ENCODE results near the gene CALY.

CALY gene

DNA sequence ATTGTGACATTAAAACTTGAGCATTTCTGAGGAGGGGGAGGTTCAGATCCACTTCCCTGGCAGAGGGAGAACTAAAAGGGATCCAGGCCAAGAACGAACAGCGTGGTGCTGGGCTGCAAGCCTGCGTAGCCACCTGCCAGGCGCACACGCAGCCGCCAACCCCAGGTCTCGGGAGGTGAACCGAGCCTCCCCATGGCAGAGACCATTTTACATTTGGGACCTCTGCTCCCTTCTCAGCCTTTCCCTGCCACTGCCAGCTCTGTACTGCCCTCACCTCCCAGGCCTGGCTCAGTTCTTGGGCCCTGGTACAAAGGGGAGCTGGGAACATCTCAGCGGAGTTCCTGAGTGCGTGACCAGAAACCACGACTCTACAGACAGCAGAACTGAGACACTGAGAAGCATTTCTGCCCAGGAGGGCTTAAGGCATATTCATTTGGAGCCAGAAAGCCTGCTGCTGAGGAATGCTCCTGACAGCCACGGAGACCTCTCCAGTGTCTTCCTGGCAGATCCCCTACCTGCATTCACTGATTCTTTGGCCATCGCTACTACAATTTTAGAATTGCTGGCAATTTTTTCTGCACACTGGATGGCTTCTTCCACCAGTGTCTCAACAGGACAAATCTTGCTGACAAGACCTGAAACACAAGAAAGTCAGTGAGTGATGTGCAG is 28.9 kb upstream of the CALY start:
- no peak for DNase-seq

- no peak for DNase-seq
These were observed 28.1 kb upstream of the CALY start for GRCh38 chr10:133364645-133365431.

DNA sequence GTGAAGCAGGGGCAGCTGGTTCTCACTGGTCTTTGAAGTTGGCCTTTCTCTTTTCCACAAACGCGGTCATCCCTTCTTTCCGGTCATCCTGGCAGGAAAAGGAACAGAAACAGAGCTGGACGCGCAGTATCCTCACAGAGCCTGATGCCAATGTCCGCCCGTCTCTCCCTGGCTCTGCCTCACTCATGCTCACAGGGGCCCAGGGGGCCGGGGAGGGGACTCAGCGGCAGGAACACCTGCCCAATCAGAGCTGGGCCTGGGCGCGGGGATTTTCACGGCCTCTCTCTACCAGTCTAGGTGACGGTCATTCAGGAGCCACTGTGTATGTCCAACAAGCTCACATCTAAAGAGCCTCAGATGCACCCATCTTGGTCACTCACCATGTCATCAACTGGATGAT is 26.1 kb upstream of the CALY start:
- DNase-seq, result no peak

- DNase-seq, result no peak
These were observed 25.2 kb upstream of the CALY start for GRCh38 chr10:133361773-133362441.

DNA sequence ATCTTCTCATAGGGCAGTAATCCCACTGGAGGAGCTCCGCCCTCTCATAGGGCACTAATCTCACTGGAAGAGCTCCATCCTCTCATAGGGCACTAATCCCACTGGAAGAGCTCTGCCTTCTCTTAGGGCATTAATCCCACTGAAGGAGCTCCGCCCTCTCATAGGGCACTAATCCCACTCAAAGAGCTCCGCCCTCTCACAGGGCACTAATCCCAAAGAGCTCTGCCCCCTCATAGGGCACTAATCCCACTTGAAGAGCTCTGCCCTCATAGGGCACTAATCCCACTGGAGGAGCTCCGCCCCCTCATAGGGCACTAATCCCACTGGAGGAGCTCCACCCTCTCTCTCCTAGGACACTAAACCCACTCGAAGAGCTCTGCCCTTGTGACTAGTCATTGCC is 24.5 kb upstream of the CALY start:
- DNase-seq, result no peak

GRCh38 chr10:133359972-133360610 is 23.4 kb upstream of the CALY start:
- no peak for DNase-seq

GRCh38 chr10:133359554-133359971 is 22.9 kb upstream of the CALY start:
- DNase-seq, result no peak

GRCh38 chr10:133358925-133359310 is 22.2 kb upstream of the CALY start:
- DNase-seq, result no peak

DNA sequence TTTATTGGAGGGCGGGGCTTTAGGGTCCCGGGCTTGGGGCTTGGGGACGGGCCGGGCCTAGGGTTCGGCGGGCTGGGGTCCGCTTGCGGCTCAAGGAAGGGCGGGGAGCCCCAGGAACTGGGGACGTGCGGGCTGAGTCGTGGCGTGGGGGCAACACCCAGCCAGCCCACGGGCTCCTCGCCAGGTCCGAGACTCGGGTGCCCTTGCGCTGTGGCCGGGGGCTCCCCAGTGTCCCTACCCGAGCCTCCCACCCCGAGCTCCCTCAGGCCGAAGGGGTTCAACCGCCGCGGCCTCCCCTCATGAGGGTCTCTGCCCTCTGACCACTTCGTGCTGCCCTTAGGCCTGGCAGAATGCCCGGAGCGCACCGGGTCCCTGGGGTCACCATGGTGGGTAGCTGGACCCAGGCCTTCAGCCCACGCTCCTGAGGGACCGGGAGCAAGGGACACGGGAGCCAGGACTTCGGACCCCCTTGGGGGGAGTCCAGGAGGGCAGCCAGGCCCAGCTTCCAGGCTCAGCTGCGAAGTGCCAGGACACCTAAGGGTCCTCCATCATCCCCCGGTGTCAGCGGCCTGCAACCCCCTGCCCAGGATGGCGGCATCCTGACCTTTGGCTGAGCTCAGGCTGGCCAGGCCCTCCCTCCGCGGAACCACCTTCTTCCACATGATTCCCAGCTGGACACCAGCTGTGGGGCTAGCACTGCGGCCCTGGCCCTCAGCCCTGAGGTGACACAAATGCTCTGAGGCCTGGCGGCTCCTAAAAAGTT is 21.6 kb upstream of the CALY start:
- DNase-seq, result no peak

DNA sequence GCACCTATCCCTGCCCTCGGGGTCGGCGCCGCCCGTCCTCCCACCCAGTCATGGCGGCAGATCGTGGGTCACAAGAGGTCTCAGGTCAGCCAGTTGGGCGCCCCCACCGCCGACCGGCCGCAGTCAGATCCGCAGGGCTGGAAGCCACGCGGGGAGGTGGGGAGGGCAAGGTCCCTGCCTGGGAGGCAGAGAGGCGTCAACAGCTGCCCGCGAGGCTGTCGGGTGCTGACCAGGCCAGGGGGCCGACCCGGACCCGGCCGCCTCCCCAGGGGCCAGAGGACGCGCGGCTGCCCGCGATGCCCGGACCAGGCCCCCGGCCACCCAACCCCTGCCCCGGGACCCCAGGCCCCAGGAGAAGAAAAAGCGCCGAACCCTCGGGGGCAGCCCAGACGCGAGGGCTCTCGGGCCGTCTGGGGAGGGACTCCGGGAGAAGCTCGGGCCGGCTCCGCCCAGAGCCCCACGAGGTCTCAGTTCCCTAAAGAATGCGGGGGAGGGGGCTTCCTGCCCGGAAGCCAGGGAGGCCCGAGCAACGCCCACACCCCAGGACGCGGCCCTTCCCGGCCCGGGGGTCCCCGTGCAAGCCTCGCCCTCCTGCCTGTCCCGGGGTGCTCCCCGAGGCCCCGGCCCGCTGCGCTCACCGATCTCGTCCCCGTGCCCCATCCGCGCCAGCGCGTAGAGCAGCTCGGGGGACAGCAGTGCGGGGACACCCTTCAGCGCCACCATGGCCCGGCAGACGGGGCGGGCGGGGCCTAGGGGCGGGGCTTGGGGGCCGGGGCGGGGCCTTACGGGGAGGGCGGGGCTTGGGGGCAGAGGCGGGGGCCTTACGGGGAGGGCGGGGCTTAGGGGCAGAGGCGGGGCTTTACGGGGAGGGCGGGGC is 20.8 kb upstream of the CALY start, which contains the start of gene FUOM:
Gene FUOM, minus strand, starts transcription at position 735 of the 877 bp plus-strand sequence. Its CDS starts 12 bp downstream, at position 723.
- DNase-seq, result peak; percentile 61

DNA sequence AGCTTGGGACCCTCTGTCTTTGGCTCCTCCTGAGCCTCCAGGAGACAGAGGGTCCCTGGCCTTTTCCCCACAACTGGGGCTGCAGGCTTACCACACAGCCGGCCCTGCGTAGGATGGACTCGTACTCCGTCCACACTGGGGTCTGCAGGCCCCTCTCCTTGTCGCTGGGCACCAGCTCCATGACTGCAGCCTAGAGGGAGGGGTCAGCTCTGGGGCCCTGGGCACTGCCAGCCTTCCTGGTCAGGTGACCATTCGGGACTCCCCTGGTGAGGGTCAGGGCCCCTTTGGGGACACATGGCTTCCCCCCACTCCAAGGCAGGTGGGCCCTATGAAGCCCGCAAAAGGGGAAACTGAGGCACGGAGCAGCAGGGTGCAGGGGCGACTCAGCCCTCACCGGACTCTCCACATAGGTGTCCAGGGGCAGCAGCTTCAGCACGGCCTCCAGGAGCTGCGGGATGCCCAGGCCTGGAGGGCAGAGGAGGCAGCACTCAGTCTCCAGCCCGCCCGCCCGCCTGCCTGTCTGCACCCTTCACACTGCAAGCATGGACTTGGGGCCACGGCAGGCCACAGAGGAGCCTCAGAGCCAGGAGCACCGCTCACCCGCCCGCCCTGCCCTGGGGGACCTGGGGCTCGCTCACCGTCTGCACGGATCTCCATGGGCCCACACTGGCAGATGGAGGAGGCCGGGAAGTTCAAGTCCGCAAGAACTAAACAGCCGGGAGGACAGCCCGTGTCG is 20.0 kb upstream of the CALY start:
- DNase-seq, result no peak

DNA sequence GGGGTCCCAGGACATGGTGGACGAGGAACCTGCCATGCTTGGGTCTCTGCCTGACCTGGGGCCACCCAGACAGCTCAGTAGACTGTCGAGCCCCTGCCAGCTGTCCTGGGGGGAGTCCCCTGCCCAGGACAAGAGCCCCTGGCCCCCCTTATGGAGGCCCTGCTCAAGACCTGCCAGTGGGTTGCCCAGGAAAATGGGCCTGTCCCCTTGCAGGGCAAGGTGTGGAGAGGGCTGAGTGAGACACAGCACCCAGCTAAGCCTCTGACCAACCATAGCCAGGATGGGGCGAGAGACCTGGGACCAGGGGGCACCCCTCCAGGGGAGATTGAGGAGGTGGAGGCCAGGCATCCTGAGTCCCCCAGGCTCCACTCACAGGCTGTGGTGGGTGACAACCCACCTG is 19.3 kb upstream of the CALY start:
- DNase-seq, result no peak

DNA sequence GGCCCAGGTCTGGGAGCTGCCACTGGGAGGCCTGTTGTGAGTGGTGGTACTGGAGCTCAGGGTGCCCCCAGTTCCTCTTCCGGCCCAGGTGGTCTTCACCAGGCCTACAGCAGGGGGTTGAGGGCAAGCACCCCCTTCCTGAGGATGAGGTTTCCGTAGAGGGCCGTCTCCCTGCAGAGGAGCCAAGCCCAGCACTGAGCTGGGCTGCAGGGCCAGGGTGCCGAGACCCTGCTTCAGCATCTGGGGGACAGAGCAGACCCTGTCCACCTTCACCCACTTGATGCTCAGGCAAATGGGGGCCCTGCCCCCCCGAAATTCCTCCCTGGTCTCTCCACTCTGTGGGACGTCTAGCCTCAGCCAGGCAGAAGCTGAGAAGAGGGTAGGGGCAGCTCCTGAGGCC is 18.6 kb upstream of the CALY start:
- DNase-seq, result no peak

DNA sequence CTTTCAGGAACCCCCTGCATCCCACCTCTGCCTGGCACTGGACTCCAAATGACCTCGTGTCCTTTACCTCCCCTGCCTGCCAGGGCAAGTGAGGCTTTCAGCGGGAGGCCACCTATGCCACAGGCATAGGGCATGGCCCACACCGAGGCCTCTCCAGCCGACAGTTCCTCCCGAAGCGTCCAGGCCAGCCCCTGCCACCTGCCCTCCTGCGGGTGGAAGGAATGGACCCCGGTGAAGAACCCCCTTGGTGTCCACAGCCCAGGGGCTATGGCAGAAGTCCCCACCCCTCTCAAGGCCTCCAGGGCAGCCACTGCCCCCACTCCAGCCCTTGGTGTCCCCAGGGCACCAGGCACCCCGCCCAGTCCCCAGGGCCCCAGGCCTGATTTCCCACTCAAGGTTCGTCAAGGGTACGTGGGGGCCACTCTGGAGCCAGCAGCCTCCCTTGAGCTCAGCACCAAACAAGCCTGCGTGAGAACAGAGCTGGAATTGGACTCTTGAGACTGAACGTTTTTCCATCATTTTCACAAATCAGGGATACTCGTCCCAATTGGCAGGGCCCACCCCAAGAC is 18.1 kb upstream of the CALY start:
- DNase-seq, result no peak

DNA sequence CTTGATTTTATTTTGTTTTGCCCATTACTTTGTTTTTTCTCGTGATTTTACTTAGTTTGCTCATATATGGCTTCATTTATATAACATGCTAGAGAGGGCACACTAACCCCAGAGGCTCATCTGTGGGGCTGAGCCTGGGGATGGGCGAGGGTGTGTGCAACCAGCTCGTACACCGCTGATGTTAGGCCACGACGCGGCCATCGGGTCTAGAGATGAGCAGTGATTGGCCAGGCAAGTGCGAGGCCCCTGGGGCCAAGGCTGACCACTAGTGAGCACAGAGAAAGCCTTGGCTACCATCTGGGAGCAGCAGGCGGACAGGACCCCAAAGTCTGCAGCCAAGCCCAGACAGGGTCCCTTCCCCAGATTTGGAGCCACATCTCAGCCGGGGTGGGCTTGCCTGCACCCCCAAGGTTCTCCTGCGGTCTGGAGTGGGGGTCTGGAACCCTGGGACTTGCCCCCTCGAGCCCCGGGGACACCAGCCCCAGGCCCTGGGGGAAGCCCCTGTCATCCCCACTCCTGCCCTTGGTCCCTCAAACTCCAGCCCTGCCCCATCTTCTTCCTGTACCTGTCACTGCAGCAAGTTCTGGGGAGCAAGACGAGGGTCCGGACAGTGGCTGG is 17.4 kb upstream of the CALY start:
- DNase-seq, result no peak

DNA sequence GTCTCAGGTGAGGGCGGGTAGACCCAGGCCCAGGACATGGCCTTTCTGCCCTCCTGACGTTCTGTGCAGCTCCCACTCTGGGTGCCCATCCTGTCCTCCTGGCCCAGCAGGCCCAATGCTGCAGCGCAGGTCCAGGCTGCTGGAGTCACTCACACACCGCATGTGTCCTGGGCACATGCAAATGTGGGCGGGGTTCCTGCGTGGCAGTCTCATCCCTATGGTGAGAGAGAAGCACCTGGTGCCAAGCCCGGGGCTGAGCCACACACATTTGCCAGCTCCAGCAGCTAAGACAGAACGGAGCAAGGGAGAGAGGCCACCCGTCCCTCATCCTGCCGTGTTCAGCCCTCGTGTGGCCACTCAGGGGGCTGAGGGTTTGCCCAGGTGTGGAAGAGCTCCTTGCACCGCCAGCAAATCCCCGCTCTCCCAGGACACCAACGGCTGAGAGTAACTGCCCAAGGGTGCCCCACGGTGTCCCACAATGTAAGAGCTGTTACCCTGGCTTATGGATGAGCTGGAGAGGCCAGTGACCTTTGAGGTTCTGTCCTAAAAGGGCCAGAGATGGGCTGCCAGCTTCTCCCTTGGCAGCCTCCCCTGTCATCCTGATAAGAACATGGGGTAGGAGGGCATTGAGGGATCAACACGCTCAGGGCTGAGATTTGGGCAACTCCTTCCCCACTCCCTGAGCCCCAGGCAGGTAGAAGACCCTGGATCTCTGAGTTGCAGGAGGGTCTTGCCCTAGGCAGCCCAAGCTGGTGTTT is 16.7 kb upstream of the CALY start:
- no peak for DNase-seq

DNA sequence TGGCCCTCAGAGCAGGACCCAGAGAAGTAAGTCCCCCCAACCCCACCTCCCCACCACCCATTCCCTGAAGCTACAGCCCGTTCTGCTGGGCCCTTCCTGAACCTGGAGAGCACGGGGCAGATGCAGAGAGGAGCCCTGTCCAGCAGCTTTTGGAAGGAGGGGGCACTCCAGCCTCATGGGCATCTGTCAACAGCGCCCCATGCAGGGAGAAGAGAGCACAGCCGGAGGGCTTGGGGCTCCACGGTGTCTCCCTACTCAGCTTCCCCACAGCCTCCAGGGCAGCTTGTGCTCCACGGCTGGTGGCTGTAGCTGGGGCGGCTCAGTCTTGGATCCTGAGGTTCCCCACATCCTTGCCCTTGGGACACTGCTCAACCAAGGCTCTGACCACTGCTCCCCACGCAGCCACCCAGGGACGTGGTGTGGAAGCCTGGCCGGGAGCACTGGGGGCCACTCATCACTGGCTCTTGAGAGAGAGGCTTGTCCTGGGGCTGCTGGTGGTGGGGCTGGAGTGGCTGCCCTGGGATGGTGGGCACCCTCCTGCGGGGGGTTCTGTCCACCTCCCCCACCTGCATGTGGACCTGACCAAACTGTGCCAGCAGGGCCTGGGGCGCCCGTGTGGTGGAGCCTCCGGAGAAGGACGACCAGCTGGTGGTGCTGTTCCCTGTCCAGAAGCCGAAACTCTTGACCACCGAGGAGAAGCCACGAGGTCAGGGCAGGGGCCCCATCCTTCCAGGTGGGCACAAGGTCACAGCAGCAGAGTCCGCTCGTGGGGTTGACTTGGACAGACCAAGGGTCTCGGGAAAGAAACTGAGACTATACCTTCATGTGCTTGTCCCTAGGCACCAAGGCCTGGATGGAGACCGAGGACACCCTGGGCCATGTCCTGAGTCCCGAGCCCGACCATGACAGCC is 15.0 kb upstream of the CALY start:
- DNase-seq, result no peak

DNA sequence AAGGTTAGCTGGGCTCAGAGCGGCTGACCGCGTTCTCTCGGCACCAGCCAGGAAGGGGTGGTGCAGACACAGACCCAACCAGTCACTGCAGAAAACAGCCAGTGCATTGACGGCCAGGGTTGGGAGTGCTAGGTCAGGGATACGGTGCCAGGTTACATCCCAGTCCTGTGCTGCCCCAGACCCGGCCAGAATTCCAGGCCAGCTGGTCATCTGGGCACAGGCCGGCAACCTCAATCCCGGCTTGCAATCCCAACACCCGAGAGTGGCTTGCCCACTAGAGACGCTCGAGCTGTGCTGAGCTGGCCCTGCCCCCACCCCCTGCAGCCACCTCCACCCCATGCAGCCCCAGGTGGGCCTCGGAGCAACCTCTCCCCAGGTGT is 14.2 kb upstream of the CALY start:
- no peak for DNase-seq
